ENCODE measurements around the gene COPG1. TPM values are rescaled to one million over a fixed set of nuclear protein-coding genes. Genes with fewer than 3 reads are reported as not detected.
A peak's percentile ranks its signal among the peaks of the same experiment; 100 is the strongest.

COPG1 gene
- total RNA-seq, 8 experiments from 2014 or later, result 98.3 to 201 (median 160) TPM

- no peak for ATAC-seq (replicated peaks in 6 of 8)
- in situ Hi-C loops (cut with MboI; ENCODE audit: low pct_unique_long_range_greater_than_20kb in 2 of 9, low sequenced_read_pairs in 9 of 9, unreplicated experiment in 9 of 9), result no loop called here
- H3K4me3 ChIP-seq, result no peak overlapping the region
- no peak overlapping the region for H3K27ac ChIP-seq
- 60 to 100% (median 80%) methylated on average over 1 to 4 of the region's 9 CpGs; no CpG with 5 or more reads in 4 of the 10 experiments for WGBS, 10 experiments
- H3K4me1 ChIP-seq (replicated peaks in 1 of 2), result peaks cover 4 to 5% of the 10 kb centered on the region in 2 donors
These were observed 72.5 kb downstream of the COPG1 start for GRCh38 chr3:129321887-129322286.

- 67 to 100% (median 83%) methylated on average over 1 to 2 of the region's 12 CpGs; no CpG with 5 or more reads in 5 of the 10 experiments for WGBS, 10 experiments
- H3K27ac ChIP-seq, result no peak overlapping the region
- H3K4me1 ChIP-seq (replicated peaks in 1 of 2), result no peaks in the 10 kb centered on the region
- peak in 1 of 8 experiments; percentile 20 for ATAC-seq (replicated peaks in 6 of 8)
- H3K4me3 ChIP-seq, result no peak overlapping the region
- in situ Hi-C loops (cut with MboI; ENCODE audit: low pct_unique_long_range_greater_than_20kb in 2 of 9, low sequenced_read_pairs in 9 of 9, unreplicated experiment in 9 of 9), result no loop called here
These were observed 74.4 kb downstream of the COPG1 start for GRCh38 chr3:129323651-129324294.

- no peak for ATAC-seq (replicated peaks in 6 of 8)
- no peaks in the 10 kb centered on the region for H3K4me1 ChIP-seq (replicated peaks in 1 of 2)
- 100% methylated on average over 1 of the region's 12 CpGs; no CpG with 5 or more reads in 8 of the 10 experiments for WGBS, 10 experiments
- in situ Hi-C loops (cut with MboI; ENCODE audit: low pct_unique_long_range_greater_than_20kb in 2 of 9, low sequenced_read_pairs in 9 of 9, unreplicated experiment in 9 of 9), result no loop called here
- H3K27ac ChIP-seq, result no peak overlapping the region
- no peak overlapping the region for H3K4me3 ChIP-seq
These were observed 75.4 kb downstream of the COPG1 start for GRCh38 chr3:129324855-129325254.

- in situ Hi-C loops (cut with MboI; ENCODE audit: low pct_unique_long_range_greater_than_20kb in 2 of 9, low sequenced_read_pairs in 9 of 9, unreplicated experiment in 9 of 9), result no loop called here
- ATAC-seq (replicated peaks in 6 of 8), result no peak
- WGBS, 10 experiments, result 83 to 100% methylated on average over 1 of the region's 3 CpGs; no CpG with 5 or more reads in 8 of the 10 experiments
These were observed 76.0 kb downstream of the COPG1 start for GRCh38 chr3:129325383-129325782.

GRCh38 chr3:129326138-129326537 is 76.7 kb downstream of the COPG1 start:
- peak in 3 of 8 experiments; percentile 22 to 23 (median 22) for ATAC-seq (replicated peaks in 6 of 8)
- Histone ChIP-seq H3K4me3 (no peak overlapping the region), H3K4me1 (replicated peaks in 1 of 2) (no peaks in the 10 kb centered on the region), H3K27ac (peak overlapping the region in 1 of 2 donors; percentile 49)
- WGBS, 10 experiments, result 90 to 100% methylated on average over 1 to 2 of the region's 12 CpGs; no CpG with 5 or more reads in 8 of the 10 experiments
- in situ Hi-C loops (cut with MboI; ENCODE audit: low pct_unique_long_range_greater_than_20kb in 2 of 9, low sequenced_read_pairs in 9 of 9, unreplicated experiment in 9 of 9), result no loop called here

More at GRCh38 chr3:129325383-129325782, 76.0 kb downstream of the COPG1 start:
- Histone ChIP-seq H3K4me1 (replicated peaks in 1 of 2) (no peaks in the 10 kb centered on the region), H3K27ac (no peak overlapping the region), H3K4me3 (no peak overlapping the region)

GRCh38 chr3:129326595-129326994 is 77.2 kb downstream of the COPG1 start:
- 80 to 100% (median 92%) methylated on average over 1 to 8 of the region's 11 CpGs; no CpG with 5 or more reads in 5 of the 10 experiments for WGBS, 10 experiments
- Histone ChIP-seq H3K27ac (peak overlapping the region in 1 of 2 donors; percentile 49), H3K4me3 (no peak overlapping the region), H3K4me1 (replicated peaks in 1 of 2) (no peaks in the 10 kb centered on the region)
- ATAC-seq (replicated peaks in 6 of 8), result peak in 3 of 8 experiments; percentile 10 to 57 (median 18)
- in situ Hi-C loops (cut with MboI; ENCODE audit: low pct_unique_long_range_greater_than_20kb in 2 of 9, low sequenced_read_pairs in 9 of 9, unreplicated experiment in 9 of 9), result no loop called here

Other genes starting within 250 kb of the COPG1 start
- gene EFCC1, start 248.3 kb upstream of the COPG1 start, total RNA-seq, result 10 to 100 TPM in 1 of 8 experiments, under 1 TPM in 6, not detected in 1; 0.09 to 10.5 (median 0.29) TPM
- not detected for gene GP9, start 188.8 kb upstream of the COPG1 start, total RNA-seq
- gene RAB43, start 127.8 kb upstream of the COPG1 start, total RNA-seq, result 10 to 100 TPM in 1 of 8 experiments, 1 to 10 TPM in 7; 1.4 to 17.6 (median 3.3) TPM
- 10 to 100 TPM; 12.4 to 25.3 (median 15.6) TPM for gene ISY1, start 88.5 kb upstream of the COPG1 start, total RNA-seq
- 100 to 1,000 TPM; 212 to 375 (median 304) TPM for gene CNBP, start 65.7 kb upstream of the COPG1 start, total RNA-seq
- 10 to 100 TPM; 18.4 to 40.3 (median 20.7) TPM for gene HMCES, start 29.3 kb downstream of the COPG1 start, total RNA-seq
- 1 to 10 TPM in 3 of 8 experiments, under 1 TPM in 5; 0.27 to 3.8 (median 0.55) TPM for gene EFCAB12, start 179.0 kb downstream of the COPG1 start, total RNA-seq
- gene MBD4, start 190.3 kb downstream of the COPG1 start, total RNA-seq, result 10 to 100 TPM; 18.0 to 39.8 (median 25.4) TPM
- 10 to 100 TPM in 7 of 8 experiments, 1 to 10 TPM in 1; 8.4 to 34.5 (median 24.8) TPM for gene IFT122, start 190.6 kb downstream of the COPG1 start, total RNA-seq

All from motor neuron (in vitro differentiated cells).